Right ventricle myocardium superior (tissue), 1 donor: ENCODE data around the gene XRN2. TPM values are rescaled to one million over a fixed set of nuclear protein-coding genes. Genes with fewer than 3 reads are reported as not detected.

Source experiments
- ATAC-seq: fragments of 200-7000 bp; cut with Tn5 transposase; one replicate; pipeline ENCODE4 v1.9.1; 2020; ENCODE audit warnings: mild to moderate bottlenecking; ENCODE audit not compliant: poor library complexity
- DNase-seq: peaks from one replicate; pipeline ENCODE4 v3.0.0-alpha.2; 2020
- intact Hi-C: fragments of 100-400 bp; cut with DNase I; formaldehyde crosslinking; loops from one replicate; pipeline ENCODE4 v1.11.2; 2022
- total RNA-seq: library from RNA; stranded (reverse); fragmentation: NEBNext Ultra II Directional; extraction: Animal tissue kit (Norgen Biotek cat#: 25700); gene quantifications from one replicate; pipeline ENCODE4 v1.2.1, GENCODE V29; 2021
- donor health status: DM: no; HTN: yes; CAD: no; lungs with severe emphysema.

XRN2 gene
- total RNA-seq, 1 donor from 2014 or later = 31.7 TPM

- intact Hi-C loops = no loop called here
Measured at GRCh38 chr20:21376626-21377025, 73.5 kb downstream of the XRN2 start.

DNA sequence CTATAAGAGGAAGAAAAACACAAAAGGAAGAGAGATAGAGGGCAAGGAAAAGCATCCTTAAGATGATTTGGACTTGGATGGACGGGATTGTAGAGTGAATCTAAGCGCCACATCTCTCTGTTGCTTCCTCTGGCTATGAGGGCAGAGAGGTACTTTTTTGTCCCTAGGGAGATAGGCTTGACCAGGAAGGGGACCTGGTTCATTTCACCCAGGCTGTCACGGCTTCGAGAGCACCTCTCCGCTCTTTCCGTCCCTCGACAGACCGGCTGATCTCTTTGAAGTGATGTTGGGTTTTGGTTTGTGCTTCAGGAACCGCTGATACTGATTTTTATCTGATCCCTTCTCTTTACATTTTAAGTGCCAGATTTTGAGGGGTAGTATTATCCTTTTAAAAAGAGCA lies 74.6 kb downstream of the XRN2 start:
- ATAC-seq (no peak), DNase-seq (no peak)
- intact Hi-C loops = no loop called here

More at GRCh38 chr20:21376626-21377025, 73.5 kb downstream of the XRN2 start:
- ATAC-seq = no peak
- no peak for DNase-seq

DNA sequence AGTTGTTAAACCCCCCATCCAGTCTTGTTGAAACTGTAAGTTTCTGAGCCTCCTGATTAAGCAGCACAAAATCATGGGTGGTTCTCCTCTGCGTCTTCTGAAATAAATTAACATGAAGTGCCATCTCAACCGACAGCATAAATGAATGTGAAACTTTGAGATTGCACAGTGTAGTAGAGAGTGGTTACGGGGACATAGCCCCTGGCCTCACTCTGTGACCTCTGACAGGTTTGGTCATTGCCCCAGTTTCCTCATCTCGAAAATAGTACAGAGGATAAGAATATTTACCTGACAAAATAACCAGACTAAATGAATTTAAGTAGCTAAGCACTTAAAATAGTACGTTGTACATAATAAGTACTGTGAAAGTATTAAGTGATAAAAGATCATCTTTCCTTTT lies 75.1 kb downstream of the XRN2 start:
- intact Hi-C loops = no loop called here
- ATAC-seq (no peak), DNase-seq (no peak)

DNA sequence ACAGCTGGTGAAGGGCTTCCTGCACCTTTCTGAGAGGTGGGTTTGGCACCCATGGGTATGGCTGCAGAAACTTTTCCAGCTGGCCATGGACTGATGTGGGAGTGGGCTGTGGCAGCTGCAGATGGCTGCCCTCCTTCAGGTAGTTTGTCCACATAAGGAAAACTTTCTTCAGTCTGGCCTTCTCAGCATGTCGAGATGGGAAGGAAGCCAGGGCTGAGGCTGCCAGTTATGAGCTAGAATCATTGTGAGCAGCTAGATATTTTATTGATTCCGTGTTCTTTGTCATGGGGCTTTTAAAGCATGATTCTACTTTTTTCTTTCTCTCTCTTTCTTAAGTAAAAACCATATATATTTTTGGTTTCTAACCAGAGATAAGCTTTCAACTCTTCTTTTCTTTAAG lies 77.6 kb downstream of the XRN2 start:
- no peak for ATAC-seq
- DNase-seq = no peak
- intact Hi-C loops = no loop called here

DNA sequence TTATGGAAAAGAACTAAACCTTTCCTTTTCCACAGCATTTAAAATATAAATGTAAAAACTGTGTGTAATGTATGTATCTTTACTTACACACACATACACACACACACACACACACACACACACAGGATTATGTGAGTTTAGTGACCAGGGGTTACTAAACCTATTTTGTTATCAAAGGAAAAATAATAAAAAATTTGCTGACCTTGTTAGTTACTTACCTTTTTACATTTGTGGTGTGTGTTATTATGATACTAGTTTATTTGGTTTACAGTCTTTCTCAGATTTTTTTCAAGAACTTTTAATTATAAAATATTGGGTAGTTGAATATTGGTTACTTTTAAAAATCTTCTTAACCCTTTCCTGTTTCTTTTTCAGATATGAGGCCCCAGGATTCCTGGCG lies 78.5 kb downstream of the XRN2 start:
- intact Hi-C loops = no loop called here
- no peak for DNase-seq
- ATAC-seq = no peak

DNA sequence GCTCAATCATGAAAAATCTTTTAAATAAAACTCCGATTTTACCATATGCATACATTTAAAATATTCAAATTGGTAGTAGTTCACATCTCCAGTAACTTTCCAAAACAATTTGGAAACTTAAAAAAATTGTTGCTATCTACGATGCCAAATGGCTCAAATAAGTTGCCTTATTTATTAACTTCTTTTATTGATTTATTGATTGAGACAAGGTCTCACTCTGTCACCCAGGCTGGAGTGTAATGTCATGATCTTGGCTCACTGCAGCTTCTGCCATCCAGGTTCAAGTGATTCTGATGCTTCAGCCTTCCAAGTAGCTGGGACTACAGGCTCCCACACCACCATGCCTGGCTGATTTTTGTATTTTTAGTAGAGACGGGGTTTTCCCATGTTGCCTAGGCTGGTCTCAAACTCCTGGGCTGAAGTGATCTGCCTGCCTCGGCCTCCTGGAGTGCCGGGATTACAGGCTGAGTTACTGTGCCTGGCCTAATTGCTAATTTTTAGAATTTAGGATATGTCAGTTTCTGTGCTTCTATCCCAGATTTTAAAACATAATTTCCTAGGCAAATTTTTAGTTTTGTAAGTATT lies 81.3 kb downstream of the XRN2 start:
- no peak for DNase-seq
- intact Hi-C loops = no loop called here
- no peak for ATAC-seq

DNA sequence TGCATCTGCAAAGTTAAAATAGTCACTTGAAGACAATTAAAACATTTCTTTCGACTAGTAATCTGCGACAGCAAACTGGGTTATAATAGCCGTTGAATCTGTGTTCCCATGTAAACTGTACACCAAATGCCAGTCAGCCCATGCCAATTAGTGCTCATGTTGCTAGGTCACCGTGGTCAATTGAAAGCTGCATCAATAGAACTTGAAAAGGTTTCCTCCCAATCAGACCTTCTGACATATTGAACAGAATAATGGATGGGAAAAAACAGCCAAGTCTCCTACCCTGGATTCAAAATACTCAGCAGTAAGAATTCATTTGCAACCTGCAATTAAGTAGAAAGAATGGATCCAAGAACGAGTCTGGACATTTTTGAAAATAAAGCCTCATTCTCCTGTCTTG lies 83.0 kb downstream of the XRN2 start:
- ATAC-seq = no peak
- intact Hi-C loops = no loop called here

DNA sequence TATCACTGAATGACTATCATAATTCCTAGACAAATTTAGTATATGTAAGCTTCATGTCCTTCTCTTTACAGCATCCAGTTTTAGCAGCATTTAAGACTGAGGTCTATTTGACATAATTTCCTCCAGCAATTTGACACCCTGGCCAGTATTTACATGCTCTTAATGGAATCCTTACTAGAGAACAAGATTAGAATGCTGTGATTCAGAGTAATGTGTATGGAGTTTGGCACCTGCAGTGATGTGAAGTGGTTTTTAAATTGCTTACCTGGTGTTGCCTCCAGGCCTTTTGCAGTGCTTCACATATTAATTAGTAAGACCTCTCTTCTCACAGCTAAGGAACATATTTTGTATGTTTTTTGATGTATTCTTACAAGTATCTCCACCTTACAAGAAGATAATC lies 84.4 kb downstream of the XRN2 start:
- intact Hi-C loops = no loop called here
- ATAC-seq = no peak
- no peak for DNase-seq

More for the DNA sequence above, 83.0 kb downstream of the XRN2 start:
- no peak for DNase-seq

GRCh38 chr20:21388566-21388965 lies 85.4 kb downstream of the XRN2 start:
- intact Hi-C loops = no loop called here
- no peak for ATAC-seq
- no peak for DNase-seq

GRCh38 chr20:21389368-21389767 lies 86.2 kb downstream of the XRN2 start:
- intact Hi-C loops = no loop called here
- DNase-seq (no peak), ATAC-seq (no peak)

- ATAC-seq (no peak), DNase-seq (no peak)
- intact Hi-C loops = no loop called here
Measured at GRCh38 chr20:21390768-21391167, 87.6 kb downstream of the XRN2 start.

DNA sequence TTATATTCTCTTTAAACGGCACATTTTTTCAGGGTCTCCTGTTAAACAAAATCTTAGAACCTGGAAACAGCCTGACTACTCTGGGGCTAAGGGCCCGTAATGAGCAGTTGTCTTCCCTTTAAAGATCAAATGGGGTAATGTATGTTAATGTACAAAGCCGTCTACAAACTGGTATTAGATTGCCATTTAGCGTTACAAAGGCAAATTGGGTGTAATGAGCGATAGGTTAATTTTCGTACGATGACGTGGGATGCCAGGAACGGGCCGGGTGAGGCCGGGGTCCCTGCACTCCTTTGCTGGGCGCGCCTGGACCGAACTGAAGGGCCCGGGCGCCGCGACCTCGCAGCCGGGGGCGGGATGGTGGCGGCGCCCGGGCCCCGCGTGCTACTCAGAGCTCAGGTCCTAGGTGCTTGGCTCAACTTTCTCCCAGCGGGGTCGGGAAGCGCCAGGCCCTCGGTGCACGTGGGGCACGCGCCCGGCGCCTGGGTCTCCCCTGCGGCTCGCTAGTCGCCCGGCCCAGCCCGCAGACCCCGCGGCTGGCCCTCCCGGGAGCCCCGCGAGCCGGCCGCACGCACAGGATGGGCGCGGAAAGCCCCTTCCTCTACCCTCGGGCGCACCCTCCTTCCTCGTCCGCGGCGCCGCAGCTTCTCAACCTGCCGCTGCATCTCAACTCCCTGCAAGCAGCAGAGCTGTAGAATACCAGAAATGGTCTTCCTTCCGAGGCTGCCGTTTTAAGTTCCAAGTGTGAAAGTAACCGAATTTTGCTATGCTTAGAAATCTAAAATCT lies 88.2 kb downstream of the XRN2 start:
- peak; percentile 39 for DNase-seq
- ATAC-seq = no peak
- intact Hi-C loops = no loop called here

DNA sequence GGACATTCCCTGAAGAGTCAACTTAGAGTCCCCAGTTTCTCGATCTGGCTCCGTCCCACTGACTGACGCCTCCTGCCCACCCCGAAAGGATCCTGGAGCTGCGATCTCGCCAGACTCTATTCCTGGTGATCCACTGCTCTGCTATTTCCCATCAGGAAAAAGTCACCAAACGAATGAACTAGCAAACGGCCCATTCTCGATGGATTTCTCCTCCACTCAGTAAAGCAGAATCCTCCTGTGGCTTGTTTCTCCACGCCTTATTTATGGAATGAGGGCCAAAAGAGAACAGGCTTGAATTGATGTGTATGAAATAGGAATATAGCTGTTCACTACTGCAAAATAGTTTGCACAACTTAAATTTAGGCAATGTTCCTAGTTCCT lies 88.8 kb downstream of the XRN2 start:
- intact Hi-C loops = no loop called here
- DNase-seq (no peak), ATAC-seq (no peak)

GRCh38 chr20:21393166-21393565 lies 90.0 kb downstream of the XRN2 start:
- intact Hi-C loops = no loop called here
- ATAC-seq (no peak), DNase-seq (no peak)

GRCh38 chr20:21393816-21394519 lies 90.8 kb downstream of the XRN2 start:
- intact Hi-C loops = no loop called here
- no peak for DNase-seq
- no peak for ATAC-seq

- DNase-seq = no peak
- intact Hi-C loops = no loop called here
- no peak for ATAC-seq
Measured at GRCh38 chr20:21394551-21394950, 91.4 kb downstream of the XRN2 start.

DNA sequence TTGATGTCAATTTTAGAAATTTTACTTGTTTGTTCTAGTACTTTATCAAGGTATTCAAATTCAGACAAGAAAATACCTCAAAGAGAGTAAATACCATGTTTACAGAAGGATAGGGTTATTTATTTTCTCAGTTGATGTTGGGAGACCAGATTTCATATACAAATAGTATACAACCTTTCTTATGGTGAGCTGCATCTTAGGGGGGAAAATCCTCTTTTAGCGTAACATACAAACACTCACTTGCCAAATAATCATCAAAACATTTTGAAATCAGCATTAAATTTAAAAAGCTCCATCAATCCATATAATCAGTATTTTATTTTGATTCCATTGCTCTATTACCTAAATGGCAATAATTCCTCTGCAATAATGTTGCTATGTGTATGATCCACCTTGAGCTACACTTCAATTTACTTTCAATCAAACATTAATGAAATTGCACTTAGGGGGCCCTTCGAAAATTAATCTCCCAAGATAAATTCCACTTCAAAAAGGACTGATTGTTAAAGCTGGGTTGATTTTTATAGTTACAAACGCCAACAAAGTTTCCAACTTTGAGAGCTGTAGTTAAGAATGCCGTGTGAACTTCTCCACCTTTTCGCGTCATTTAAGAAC lies 92.0 kb downstream of the XRN2 start:
- DNase-seq = no peak
- intact Hi-C loops = no loop called here
- ATAC-seq = no peak

GRCh38 chr20:21395666-21396598 lies 92.8 kb downstream of the XRN2 start:
- intact Hi-C loops = no loop called here
- DNase-seq = peak; percentile 37

More at GRCh38 chr20:21395666-21396598, 92.8 kb downstream of the XRN2 start:
- ATAC-seq = no peak
